NK-92 (cell line): ENCODE results near the gene CAPG.
"Not testable (repeated sequence)": the region's sequence is repeated elsewhere in the genome, so short reads cannot be mapped to it uniquely, and the experiment has no call there.

Source experiments
- DNase-seq: peaks from one replicate; lab custom pipeline; 2025; ENCODE audit not compliant: unreplicated experiment; lab: John Stamatoyannopoulos, UW

Gene CAPG

DNA sequence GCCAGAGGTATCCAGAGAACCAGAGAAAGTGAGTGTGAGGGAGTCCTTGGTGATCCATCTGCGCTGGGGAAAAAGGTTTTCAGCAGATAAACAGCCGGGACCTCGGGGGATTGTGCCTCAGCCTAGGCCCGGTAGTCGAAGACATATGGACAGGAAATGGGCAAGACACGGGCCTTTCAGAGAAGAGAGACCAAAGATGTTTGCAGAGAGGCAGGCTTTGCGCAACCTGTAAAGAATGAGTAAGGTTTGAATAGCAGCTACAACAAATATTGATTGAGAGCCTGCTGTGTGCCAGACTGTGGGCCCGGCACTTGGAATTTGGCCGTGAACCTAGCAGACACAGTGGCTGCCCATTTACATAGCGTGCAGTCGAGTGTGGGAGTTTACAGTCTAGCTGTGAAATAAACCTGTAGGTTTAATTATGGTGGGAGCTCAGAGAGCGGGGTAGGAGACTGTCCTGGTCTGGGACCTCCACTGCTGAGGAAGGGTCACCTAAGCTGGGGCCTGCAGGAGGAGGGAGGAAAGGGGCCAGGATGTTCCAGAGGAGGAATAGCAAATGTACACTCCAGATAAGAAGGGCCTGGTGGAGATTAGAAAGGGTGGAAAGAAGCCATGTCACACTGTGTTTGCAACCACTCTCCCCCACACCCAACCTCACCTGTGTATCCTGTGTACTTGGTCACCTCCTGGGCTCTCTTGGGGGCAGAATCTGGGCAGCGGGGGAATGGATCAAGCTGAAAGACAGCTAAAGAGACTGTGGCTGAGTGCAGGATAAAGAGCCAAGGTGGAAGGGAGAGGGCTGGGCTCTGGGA lies 11.3 kb upstream of the CAPG start:
- no peak for DNase-seq

DNA sequence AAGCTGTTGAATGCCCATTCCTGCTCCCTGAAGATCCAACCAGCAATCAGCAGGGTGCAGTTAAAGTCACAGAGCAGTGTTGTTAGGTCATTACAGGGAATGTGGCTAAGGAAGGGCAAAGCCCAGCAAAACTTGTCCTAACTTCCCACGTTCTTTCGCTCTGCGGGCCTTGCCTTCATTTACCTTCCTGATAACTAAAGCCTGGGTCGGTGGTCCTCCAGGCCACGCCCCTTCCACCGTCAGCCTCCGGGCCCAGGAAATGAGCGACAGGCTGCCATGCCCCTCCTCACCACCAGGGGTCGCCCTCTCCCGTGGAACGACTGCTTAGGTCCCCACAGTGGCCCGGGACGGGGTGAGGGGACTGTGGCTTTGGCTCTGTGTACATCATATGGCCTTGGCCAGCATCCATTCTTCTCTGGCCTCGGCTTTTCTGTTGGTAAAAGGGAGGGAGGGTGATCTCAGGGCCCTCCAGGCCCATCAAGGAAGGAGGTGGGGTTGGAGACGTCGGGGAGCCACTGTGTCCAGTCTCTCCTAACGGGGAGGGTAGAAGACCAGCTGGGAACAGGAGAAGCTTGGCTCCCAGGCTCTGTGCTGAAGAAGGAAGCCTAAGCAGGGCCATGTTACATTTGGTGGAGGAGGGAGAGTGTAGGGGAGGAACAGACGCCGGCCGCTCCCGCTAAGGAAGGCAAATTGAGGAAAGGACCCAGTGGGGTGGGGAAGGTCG lies 10.5 kb upstream of the CAPG start:
- no peak for DNase-seq

DNA sequence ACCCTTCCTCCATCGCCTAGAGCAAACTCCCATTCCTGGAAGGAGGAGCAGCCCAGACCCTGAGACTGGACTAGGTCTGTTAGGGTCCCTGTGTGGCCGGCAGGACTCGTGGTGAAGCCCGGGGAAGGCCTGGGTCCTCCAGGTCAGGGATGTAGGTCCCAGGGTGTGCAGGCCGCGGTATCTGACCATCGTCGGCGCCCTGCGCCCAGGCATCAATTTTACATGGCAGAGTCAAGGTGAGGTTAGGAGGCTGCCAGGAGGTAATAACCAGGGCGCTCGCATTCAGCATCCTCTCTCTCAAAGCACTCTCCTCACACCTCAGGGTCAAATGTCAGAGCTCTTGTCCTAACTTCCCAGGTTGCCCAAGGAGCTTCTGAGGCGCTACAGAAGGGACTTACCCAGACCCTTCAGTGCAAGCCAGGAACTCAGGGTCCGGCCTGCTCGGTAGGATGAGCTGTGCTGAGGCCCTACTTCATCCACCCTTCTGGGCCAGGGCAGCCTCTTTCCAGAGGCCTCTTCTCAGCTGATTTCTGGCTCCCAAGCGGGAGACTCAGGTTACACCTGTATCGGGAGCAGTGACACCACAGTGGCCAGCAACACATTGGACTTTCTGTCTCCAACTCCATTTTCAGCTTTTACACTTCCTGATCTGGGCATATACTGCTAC lies 9.0 kb upstream of the CAPG start:
- DNase-seq: no peak

DNA sequence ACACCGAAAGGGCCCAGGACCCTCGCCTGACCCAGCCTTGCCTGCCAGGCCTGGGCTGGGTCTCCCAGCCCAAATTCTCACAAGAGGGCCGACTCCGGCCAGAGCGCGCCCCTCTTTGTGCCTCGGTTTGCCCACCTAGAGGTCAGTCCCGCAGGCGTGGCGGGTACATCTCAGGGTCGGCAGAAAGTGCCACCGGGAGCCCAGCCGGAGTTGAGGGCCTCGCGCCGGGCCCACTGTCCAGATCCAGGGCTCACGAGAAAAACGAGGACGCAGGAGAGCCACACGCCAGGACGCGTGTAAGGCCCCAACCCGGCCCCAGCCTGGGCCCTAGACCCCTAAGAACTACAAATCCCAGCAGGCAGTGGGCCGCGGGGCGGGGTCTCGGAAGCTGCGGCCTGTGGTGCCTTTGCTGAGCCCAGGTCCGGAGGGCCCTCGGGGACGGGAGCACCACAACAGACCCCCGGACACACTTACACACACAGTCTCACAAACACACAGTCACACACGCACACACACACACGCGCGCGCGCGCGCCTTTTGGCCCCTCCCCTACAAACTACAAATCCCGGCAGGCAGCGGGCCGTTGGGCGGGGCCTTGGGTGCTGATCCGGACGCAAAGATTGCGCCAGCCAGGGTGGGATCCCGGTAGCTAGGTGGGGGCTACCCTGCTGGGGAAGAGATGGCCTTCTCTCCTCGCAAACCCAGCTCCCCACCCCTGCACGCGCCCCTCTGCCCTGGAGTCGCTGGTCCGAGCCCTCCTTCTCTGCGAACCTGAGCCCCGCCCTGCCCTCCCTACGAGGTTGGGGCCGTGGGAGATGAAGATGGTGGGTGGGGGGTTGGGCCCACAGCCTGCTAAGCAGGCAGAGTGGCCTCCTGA lies 8.2 kb upstream of the CAPG start, which contains the start of gene SH2D6:
TSS of gene SH2D6 (plus strand) at position 583 of the 877 bp plus-strand sequence. CDS start 10,752 bp downstream, outside the sequence.
- DNase-seq: no peak

DNA sequence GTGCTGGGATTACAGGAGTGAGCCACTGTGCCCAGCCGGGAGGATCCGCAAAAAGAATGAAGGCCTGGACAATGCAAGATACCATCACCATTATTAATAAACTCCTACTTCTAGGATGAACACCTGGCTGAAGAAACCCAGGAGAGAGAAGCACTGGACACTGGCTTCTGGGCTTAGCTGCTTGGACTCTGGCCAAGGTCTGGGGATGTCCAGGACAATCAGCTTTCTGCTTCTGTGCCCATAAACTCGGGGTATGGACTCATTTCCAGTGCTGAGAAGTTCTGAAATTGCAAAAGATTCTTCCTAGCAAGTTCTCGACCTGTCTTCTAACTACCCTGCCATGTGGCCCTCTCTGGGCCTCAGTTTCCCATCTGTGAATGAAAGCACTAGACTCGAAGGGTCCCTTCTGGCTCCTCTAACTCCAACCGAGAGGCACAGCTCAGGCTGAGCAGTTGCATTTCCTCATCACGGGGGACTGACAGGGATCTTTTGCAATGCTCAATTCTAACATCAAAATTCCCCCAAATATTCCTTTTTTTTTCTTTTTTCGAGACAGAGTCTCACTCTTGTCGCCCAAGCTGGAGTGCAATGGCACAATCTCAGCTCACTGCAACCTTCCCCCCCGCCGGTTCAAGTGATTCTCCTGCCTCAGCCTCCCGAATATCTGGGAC lies 5.9 kb upstream of the CAPG start:
- no peak for DNase-seq

DNA sequence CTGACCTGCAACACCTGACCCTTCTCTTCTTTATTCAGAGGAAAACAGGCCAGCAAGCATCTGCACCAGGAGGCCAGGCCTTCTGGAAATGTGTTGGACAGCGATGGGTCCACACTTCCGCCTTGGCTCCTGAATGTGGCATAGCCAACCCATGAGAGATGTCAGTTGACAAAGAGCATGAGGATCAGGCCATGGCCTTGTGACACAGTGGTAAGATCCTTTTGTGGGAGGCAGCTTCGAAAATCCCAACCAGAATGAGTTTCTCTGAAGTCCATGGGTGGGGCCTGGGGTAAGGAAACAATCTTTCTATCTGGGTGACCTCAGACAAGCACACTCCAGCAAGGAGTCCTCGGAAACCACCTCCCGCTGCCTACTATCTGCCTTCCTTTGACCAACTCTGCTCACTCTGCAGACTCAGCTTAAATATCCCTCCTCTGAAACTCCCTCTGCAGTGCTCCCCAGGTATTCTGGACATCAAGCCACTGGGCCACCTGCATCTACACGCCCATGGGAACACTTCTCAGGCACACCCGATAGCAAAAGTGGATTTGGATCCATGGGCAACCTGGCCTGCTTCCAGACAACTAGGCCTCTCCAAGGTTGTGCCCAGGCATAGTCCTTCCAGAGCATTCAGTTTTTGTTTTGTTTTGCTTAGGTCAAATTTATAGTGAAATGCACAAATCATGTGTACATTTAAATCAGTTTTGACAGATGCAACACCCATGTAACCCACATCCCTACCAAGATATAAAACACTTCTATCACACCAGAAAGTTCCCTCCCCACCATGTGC lies 4.8 kb upstream of the CAPG start:
- DNase-seq: no peak

DNA sequence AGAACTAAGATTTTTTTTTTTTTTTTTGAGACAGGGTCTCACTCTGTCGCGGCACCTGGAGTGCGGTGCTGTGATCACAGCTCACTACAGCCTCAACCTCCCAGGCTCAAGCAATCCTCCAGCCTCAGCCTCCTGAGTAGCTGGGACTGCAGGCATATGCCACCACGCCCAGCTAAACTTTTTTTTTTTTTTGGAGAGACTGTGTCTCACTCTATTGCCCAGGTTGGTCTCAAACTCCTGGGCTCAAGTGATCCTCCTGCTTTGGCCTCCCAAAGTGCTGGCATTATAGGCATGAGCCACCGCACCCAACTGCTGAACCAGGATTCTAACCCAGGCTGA lies 4.2 kb upstream of the CAPG start:
- not testable (repeated sequence) for DNase-seq

DNA sequence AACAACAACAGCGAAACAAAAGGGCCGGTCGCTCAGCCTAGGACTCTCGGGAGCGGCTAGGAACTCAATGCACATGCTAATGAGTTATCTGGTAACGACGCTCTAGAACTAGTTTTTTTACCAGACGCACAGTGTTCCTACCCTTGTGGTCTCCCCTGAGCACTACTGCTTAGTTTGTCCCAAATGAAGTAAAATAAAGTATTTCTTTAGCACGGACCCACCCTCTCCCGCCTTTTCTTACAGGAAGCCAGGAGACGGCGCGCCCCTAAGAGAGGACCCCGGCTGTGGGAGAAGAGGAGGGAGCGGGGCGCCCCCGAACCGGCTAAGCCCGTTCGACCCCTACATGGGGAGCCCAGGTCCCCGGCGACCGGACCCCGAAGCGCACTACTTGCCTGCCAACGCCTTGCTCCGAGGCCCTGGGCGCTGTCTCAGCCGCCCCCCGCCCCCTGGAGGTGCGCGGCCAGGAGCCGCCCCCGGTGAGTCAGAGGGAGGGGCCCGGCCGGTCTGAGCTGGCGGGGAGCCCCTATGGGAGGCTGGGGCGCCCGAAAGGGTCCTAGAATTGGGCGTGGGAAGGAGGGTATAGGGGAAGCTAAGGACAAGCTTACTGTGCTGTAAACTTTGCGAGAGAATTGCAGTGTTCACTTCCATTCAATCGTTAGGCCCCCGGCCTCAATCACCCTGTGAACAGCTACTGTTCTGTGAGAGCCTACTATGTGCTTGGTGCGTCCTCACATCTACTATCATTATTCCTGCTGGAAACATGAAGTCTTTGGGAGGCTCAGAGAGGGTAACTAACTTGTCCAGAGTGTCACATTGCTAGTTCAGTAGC lies 3.6 kb upstream of the CAPG start:
- DNase-seq: no peak

DNA sequence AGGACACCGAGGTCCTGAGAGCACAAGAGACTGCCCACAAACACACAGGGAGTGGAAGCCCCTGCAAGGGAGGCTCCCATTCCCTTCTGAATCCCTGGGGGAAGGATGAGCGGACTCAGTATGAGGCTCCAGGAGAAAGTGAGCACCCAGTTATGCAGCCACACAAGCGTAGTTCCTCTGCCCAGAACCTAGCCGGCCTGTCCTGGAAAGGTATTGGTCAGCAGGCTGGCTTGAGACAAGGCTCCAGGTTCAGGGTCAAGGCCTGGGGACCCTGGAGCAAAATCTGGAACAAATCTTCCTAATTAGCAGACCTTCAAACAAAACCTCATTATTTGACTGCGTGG lies 1.2 kb upstream of the CAPG start:
- no peak for DNase-seq

DNA sequence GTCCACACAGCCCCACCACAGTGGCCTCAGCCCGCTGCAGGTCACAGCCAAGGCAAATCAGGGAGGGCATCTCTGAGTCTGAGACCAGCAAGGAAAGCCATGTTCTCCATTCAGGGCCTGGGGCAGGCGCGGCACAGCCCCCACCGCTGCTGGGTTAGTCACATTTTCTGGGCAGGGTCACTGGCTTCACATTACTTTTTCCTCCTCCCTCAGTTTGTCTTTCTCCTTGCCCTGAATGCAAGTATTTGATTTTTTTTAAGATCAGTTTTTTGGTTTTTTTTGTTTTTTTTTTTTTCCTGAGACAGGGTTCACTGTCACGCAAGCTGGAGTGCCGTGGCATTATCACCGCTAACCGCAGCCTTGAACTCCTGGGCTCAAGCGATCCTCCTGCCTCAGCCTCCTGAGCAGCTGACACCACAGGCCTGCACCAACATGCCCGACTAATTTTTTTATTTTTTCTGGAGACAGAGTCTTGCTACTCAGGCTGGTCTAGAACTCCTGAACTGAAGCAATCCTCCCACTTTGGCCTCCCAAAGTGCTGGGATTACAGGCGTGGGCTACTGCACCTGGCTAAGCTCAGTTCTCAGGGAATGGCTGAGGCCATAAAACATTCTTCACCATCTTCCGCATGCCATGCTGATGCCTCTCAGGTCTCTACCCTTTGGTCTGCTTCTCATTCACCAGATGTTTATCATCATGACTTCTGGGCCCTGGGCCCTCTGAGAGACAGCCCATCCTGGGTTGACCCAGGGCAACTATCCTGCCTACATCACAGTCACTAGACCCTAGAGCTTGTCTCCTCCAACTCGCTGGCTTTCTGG lies 628 bp upstream of the CAPG start:
- DNase-seq: no peak

DNA sequence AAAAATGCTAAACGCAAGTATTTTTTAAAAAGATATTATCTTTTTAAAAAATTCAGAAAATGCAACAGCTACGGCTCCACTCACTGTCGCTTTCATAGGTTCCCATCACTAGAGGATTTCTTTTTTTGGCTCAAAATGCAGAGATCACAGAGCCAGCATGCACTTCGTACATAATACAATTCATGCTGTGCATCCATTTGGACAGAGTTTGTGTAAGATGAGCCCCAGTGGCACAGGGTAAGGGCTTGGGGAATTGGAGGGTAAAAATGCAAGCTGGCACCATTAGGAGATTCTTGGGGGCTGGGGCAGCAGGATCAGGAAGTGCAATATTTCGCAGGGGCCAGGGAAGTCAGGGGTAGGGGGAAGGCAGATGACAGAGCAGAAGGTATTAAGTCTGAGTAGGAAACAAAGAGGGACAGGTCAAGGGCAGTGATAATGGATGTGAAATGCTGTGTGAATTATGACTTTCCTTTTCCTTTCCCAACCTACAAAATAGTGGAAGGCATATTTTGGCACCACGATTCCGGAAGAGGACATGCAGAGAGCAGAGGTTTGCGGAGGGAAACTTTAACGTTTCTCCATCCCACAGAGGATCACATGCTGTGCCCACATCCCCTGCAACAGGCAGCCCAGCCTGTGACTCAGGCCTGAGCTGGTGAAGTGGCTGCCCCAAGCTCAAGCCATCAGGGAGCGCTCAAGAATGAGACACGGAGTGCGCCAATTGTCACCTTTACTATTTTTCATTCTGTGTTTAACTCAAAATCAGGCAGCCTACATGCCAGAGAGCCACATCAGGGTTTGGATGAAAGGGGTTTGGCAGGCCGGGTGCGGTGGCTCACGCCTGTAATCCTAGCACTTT lies 4.7 kb downstream of the CAPG start:
- no peak for DNase-seq

DNA sequence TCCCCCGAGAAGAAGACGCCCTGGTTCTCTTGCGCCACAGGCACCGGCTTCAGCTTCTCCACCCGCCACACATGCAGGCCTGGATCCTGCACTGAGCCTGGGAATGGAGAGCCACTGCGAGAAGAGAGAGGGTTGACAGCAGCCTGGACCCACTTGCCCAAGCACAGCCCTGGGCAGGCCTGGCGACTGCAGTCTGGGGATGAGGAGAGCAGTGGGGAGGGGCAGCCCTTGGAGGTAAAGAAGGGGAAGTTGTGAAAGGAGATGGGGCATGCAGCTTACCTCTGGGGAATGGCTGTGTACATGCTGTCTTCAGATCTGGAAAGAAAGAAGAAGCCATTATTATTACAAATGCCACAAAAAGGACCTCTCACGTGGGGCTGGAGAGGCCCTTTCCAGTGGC lies 8.3 kb downstream of the CAPG start:
- DNase-seq: no peak

DNA sequence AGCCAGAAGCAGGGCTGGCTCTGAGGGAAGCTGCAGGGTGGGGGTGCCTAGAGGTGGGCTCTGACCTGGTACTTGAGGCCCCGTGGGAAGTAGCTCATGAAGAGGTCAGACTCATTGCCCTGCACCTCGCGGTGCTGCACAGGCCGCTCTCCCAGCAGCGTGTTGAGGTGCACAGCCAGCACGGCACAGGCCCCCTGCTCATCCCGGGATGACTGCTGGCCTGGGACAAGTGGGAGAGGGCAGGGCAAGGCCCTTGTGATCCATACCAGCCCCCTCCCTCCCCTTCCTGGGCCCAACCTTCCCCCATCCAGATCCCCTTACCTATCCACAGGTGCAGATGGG lies 8.7 kb downstream of the CAPG start:
- DNase-seq: no peak

DNA sequence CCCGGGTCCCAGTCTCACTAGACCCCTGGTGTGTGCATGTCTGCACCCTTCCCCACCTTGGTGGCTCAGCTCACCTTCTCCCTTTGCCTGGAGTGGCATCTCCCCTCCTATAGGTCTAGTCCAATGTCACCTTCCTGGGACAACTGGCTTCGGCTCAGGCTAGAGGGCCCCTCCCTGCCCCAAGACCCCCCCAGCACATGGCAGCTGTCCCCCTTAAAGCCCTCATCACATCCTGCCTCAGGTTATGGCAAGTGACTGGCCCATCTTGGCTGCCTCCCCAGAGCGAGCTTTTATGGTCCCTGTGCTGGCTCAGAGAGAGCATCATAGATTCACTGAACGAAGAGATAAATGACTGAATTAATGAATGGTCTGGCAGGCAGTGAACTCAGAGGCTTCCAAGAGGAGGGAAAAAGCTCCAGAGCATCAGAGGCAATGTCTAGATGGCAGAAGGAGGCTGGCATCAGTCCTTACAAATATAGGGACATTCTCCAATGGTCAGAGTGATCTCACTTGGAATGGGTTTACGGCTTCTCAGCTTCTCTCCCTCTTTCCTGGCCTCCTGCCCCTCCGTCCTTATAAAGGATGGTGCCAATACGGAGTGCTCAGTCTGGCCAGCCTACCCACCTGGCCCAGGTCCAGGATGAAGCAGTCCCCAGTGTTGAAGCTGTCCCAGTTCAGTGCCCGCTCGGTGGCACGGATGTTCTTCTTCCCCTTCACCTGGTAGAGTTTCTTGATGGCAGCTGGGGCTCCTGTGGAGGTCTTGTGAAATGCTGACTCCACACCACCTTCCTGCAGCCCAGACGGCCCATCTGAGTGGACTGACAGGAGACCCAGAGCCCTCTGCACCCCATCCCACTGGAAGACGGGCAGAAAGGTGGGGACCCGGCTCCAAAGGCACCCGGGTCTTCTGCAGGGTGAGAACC lies 9.4 kb downstream of the CAPG start:
- DNase-seq: no peak

DNA sequence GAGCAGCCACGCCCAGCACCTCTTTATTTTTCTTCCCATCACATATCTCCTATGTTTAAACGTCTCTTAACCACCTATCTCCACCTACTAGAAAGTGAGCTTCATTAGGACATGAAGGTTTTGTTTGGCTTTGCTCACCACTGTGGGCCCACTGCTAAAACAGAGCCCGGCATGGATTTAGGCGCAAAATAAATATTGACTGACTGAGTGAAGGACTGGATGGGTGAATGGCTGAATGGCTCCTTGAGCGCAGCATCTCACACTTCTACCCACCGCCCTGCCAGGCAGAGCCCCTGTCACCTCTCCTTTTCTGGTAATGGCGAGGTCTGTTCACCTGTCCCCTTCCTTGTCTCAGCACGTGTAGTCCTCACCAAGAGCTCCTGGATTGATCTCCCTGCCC lies 10.1 kb downstream of the CAPG start:
- DNase-seq: no peak

DNA sequence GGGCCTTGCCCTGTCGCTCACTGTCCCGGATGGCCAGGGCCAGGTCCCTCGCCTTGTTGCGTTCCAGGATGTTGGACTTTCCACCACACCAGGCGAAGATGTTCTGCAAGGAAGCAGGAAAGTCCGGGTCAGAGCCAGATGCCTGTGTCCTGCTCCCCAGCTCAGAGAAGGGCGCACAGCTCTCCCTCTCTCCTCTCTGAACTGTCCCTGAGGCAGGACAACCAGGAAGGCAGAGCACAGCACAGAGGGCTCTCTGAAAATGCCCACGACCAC lies 11.0 kb downstream of the CAPG start:
- DNase-seq: no peak
